HepG2 (cell line): Measurements from ENCODE around the gene DEDD2. TPM values are rescaled to one million over a fixed set of nuclear protein-coding genes. Genes with fewer than 3 reads are reported as not detected.
A peak's percentile ranks its signal among the peaks of the same experiment; 100 is the strongest.

Experiments used
- ARNTL ChIP-seq: sonication (generic); formaldehyde crosslinking; IDR thresholded peaks from 2 replicates; pipeline ENCODE4 v1.4.0; 2020; ENCODE audit warnings: mild to moderate bottlenecking, missing genetic modification reagents
- ATM ChIP-seq: fragments of 450-650 bp; IDR thresholded peaks from 2 replicates; pipeline ENCODE4 v1.7.1; 2017; ENCODE audit warnings: mild to moderate bottlenecking, borderline replicate concordance
- DDIT3 ChIP-seq: sonication (generic); formaldehyde crosslinking; IDR thresholded peaks from 2 replicates; pipeline ENCODE4 v1.4.0; 2020; ENCODE audit warnings: mild to moderate bottlenecking, missing genetic modification reagents
- DRAP1 ChIP-seq: IDR thresholded peaks from 2 replicates; pipeline ENCODE4 v1.6.1; 2016; ENCODE audit warnings: missing genetic modification reagents, missing compliant biosample characterization
- ELF3 ChIP-seq: IDR thresholded peaks from 2 replicates; pipeline ENCODE4 v1.6.1; 2016; ENCODE audit warnings: missing genetic modification reagents, missing compliant biosample characterization
- MAX ChIP-seq: IDR thresholded peaks from 2 replicates; pipeline ENCODE4 v1.6.1; 2012; ENCODE audit warnings: inconsistent platforms
- MYPOP ChIP-seq: sonication (generic); formaldehyde crosslinking; IDR thresholded peaks from 2 replicates; pipeline ENCODE4 v1.8.1; 2023; ENCODE audit warnings: mild to moderate bottlenecking, moderate library complexity, missing genetic modification reagents
- PATZ1 ChIP-seq: sonication (generic); formaldehyde crosslinking; IDR thresholded peaks from 2 replicates; pipeline ENCODE4 v1.4.0; 2020; ENCODE audit warnings: missing genetic modification reagents
- RELA ChIP-seq: sonication (generic); formaldehyde crosslinking; IDR thresholded peaks from 2 replicates; pipeline ENCODE4 v1.4.0; 2020; ENCODE audit warnings: missing genetic modification reagents
- SMARCC2 ChIP-seq: fragments of 450-650 bp; IDR thresholded peaks from 2 replicates; pipeline ENCODE4 v1.6.1; 2017; ENCODE audit warnings: antibody characterized with exemption, mild to moderate bottlenecking
- SMYD3 ChIP-seq: sonication (generic); formaldehyde crosslinking; IDR thresholded peaks from 2 replicates; pipeline ENCODE4 v1.8.1; 2023; ENCODE audit warnings: mild to moderate bottlenecking, missing genetic modification reagents
- TARDBP ChIP-seq: sonication (generic); formaldehyde crosslinking; IDR thresholded peaks from 2 replicates; pipeline ENCODE4 v1.8.0; 2022; ENCODE audit warnings: mild to moderate bottlenecking, missing genetic modification reagents
- ZBTB25 ChIP-seq: IDR thresholded peaks from 2 replicates; pipeline ENCODE4 v1.6.1; 2018; ENCODE audit warnings: missing genetic modification reagents
- ZBTB33 ChIP-seq: sonication (generic); formaldehyde crosslinking; IDR thresholded peaks from 2 replicates; pipeline ENCODE4 v1.4.0; 2020; ENCODE audit warnings: missing genetic modification reagents
- ZNF597 ChIP-seq: sonication (generic); formaldehyde crosslinking; IDR thresholded peaks from 2 replicates; pipeline ENCODE4 v1.5.0; 2020; ENCODE audit warnings: missing genetic modification reagents
- ZNF598 ChIP-seq: sonication (generic); formaldehyde crosslinking; IDR thresholded peaks from 2 replicates; pipeline ENCODE4 v1.5.1; 2020; ENCODE audit warnings: mild to moderate bottlenecking, missing genetic modification reagents, borderline replicate concordance
- ZNF639 ChIP-seq: conservative IDR thresholded peaks from 2 replicates; pipeline ENCODE4 v1.6.1; 2018; ENCODE audit warnings: missing genetic modification reagents
- ZSCAN20 ChIP-seq: sonication (generic); formaldehyde crosslinking; IDR thresholded peaks from 2 replicates; pipeline ENCODE4 v1.4.0; 2020; ENCODE audit warnings: missing genetic modification reagents, mild to moderate bottlenecking, borderline replicate concordance
- polyA plus RNA-seq, 8 experiments: library from polyadenylated mRNA; depleted of rRNA in 3 of 8; stranded (reverse) in 7 of 8; unstranded in 1 of 8; fragments of >200 nt; fragmentation: Illumina TruSeq in 4 of 8; extraction: Trizol in 4 of 8; gene quantifications; 2 replicates each; pipeline versions ENCODE4 v1.2.1 to v1.2.3, GENCODE V29; 2011 to 2016; ENCODE audit warnings: low read depth in 4 of 8, missing spikeins in 1 of 8, mixed read lengths in 1 of 8; ENCODE audit not compliant: insufficient read depth in 1 of 8
- total RNA-seq, 5 experiments: library from RNA; depleted of rRNA; stranded (reverse); fragments of >200 nt; fragmentation: Illumina TruSeq; extraction: Trizol; gene quantifications; 2 replicates each; pipeline ENCODE4 v1.2.3, GENCODE V29; 2016; ENCODE audit warnings: low read depth in 1 of 5

Gene DEDD2
- total and polyA plus RNA-seq, 2 of the 13 experiments (the other 11 are each of a cell fraction or from before 2014, with no cell fraction given) = 19.2 to 24.7 TPM

GRCh38 chr19:42244347-42245220, 27.1 kb upstream of the DEDD2 start (continued):
- TF ChIP-seq ZNF597 (0 out of 2 replicates have a peak, but pooled peaks have one; percentile 80), DDIT3 (no peak), DRAP1 (CRISPR knock-in tag) (peak; percentile 44; the same call in 1 of the 2 replicates), ELF3 (CRISPR knock-in tag) (peak; percentile 55), ATM (no peak), SMARCC2 (no peak), SMYD3 (CRISPR knock-in tag) (0 out of 2 replicates have a peak, but pooled peaks have one; percentile 31), ARNTL (peak; percentile 89), TARDBP (CRISPR knock-in tag) (peak; percentile 63), ZNF639 (CRISPR knock-in tag) (0 out of 2 replicates have a peak, but pooled peaks have one; percentile 47), MAX (peak; percentile 58; the same call in 1 of the 2 replicates), ZBTB25 (CRISPR knock-in tag) (0 out of 2 replicates have a peak, but pooled peaks have one; percentile 43), ZNF598 (CRISPR knock-in tag) (no peak), PATZ1 (CRISPR knock-in tag) (no peak), MYPOP (CRISPR knock-in tag) (peak; percentile 75; the same call in 1 of the 2 replicates), ZBTB33 (CRISPR knock-in tag) (0 out of 2 replicates have a peak, but pooled peaks have one; percentile 11), RELA (CRISPR knock-in tag) (no peak), ZSCAN20 (CRISPR knock-in tag) (0 out of 2 replicates have a peak, but pooled peaks have one; percentile 39)
